GM12892 (cell line): ENCODE measurements around the gene PHYKPL.

ENCODE experiments used
- POLR2A ChIP-seq: IDR thresholded peaks from 2 replicates; pipeline ENCODE4 v1.6.1; 2011; ENCODE audit warnings: low read depth, low read length, control low read depth
- POLR2AphosphoS5 ChIP-seq: IDR thresholded peaks from 2 replicates; pipeline ENCODE4 v1.6.1; 2011; ENCODE audit warnings: low read depth, low read length, control low read depth
- TAF1 ChIP-seq: IDR thresholded peaks from 2 replicates; pipeline ENCODE4 v1.6.1; 2011; ENCODE audit warnings: low read depth, mild to moderate bottlenecking, control low read depth, low read length, borderline replicate concordance

DNA sequence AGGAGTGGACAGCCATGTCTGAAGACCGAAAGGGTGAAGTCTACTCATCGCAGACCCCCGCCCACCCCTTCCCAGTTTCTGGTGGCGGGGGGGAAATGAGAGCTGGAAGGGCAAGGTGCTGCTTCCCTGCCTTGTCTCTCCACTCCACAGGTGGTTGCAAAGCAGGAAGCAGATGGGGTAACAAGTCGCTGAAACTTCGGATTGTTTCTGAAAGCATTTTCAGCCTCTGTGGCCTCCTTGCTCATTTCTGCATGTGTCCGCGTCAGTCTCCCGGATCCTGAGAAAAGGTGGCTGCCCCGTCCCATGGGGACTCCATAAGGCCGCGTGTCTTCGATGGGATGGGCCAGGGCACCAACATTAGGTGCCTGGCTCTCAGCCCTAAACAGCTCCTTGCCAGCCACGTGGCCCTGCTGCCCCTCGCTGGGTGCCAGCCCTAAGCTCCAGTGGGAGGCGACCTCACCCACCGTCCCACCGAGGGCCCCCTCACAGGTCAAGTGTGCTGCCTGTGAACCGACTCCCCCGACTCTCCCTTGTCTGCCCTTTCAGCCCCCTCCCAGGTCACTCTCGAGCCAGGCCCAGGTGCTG is 971 bp downstream of the PHYKPL start:
- TF ChIP-seq POLR2A, result no peak
- no peak for TF ChIP-seq POLR2AphosphoS5
- TF ChIP-seq TAF1, result no peak
